OCI-LY1 (cell line): ENCODE results near the gene NBEAL1.
"Not testable (repeated sequence)": the region's sequence is repeated elsewhere in the genome, so short reads cannot be mapped to it uniquely, and the experiment has no call there.

Experiments used
- H2AFZ ChIP-seq: fragments of 200-600 bp; sonication (generic), shearing (Covaris generic); 2 replicates; pipeline ENCODE4 v1.6.0; 2014; ENCODE audit warnings: antibody characterized with exemption, mild to moderate bottlenecking, low read length
- H3F3A ChIP-seq: fragments of 200-600 bp; sonication (generic), shearing (Covaris generic); 2 replicates; pipeline ENCODE4 v1.6.0; 2014; ENCODE audit warnings: mild to moderate bottlenecking, antibody characterized with exemption, low read length, moderate library complexity; ENCODE audit not compliant: insufficient read depth
- H3K27ac ChIP-seq: fragments of 200-600 bp; sonication (generic); 2 replicates; pipeline ENCODE4 v1.5.1; 2014; ENCODE audit warnings: low read length, mixed run types, mild to moderate bottlenecking, low read depth; ENCODE audit not compliant: poor library complexity, severe bottlenecking
- H3K27me3 ChIP-seq: fragments of 200-600 bp; sonication (generic); 2 replicates; pipeline ENCODE4 v1.6.0; 2014; ENCODE audit warnings: antibody characterized with exemption, mild to moderate bottlenecking, low read length, moderate library complexity; ENCODE audit not compliant: insufficient read depth
- H3K36me3 ChIP-seq: fragments of 200-600 bp; sonication (generic); 2 replicates; pipeline ENCODE4 v1.6.1; 2014; ENCODE audit warnings: mild to moderate bottlenecking, antibody characterized with exemption, low read length, moderate library complexity, mixed read lengths; ENCODE audit not compliant: insufficient read depth
- H3K4me1 ChIP-seq: fragments of 200-600 bp; sonication (generic); 2 replicates; pipeline ENCODE4 v1.5.1; 2014; ENCODE audit warnings: mild to moderate bottlenecking, low read length, moderate library complexity; ENCODE audit not compliant: insufficient read depth, severe bottlenecking
- H3K4me2 ChIP-seq: fragments of 200-600 bp; sonication (generic), shearing (Covaris generic); 2 replicates; pipeline ENCODE4 v1.6.1; 2014; ENCODE audit warnings: low read length
- H3K4me3 ChIP-seq: fragments of 200-600 bp; sonication (generic); 2 replicates; pipeline ENCODE4 v1.5.1; 2014; ENCODE audit warnings: low read length, low read depth, mild to moderate bottlenecking, mixed read lengths; ENCODE audit not compliant: poor library complexity, severe bottlenecking
- H3K79me2 ChIP-seq: fragments of 200-600 bp; shearing (Covaris generic); 2 replicates; pipeline ENCODE4 v1.6.1; 2016; ENCODE audit warnings: mixed run types, low read length, mixed read lengths; ENCODE audit not compliant: insufficient read depth
- H3K9ac ChIP-seq: fragments of 200-600 bp; sonication (generic), shearing (Covaris generic); 2 replicates; pipeline ENCODE4 v1.6.1; 2014; ENCODE audit warnings: mild to moderate bottlenecking, low read length, mixed read lengths
- H3K9me2 ChIP-seq: fragments of 200-600 bp; sonication (generic), shearing (Covaris generic); 2 replicates; pipeline ENCODE4 v1.6.1; 2014; ENCODE audit warnings: low read depth, mild to moderate bottlenecking, low read length, mixed read lengths
- H3K9me3 ChIP-seq: fragments of 200-600 bp; shearing (Covaris generic); 2 replicates; pipeline ENCODE4 v1.6.1; 2014; ENCODE audit warnings: low read length, mixed read lengths
- H4K20me1 ChIP-seq: fragments of 200-600 bp; sonication (generic), shearing (Covaris generic); 2 replicates; pipeline ENCODE4 v1.6.0; 2016; ENCODE audit warnings: mild to moderate bottlenecking, low read length; ENCODE audit not compliant: insufficient read depth
- EZH2 ChIP-seq: fragments of 200-600 bp; sonication (generic), shearing (Covaris generic); IDR thresholded peaks from 2 replicates; pipeline ENCODE4 v1.8.0; 2017; ENCODE audit warnings: borderline replicate concordance, mixed run types, mild to moderate bottlenecking, antibody characterized with exemption, low read length, moderate library complexity, mixed read lengths
- TF ChIP-seq, protein P1 (sequence below): fragments of 200-600 bp; sonication (generic), shearing (Covaris generic); IDR thresholded peaks from 2 replicates; pipeline ENCODE4 v1.5.1; 2017; ENCODE audit warnings: mild to moderate bottlenecking, antibody characterized with exemption, low read length, moderate library complexity, mixed read lengths

The NBEAL1 gene

DNA sequence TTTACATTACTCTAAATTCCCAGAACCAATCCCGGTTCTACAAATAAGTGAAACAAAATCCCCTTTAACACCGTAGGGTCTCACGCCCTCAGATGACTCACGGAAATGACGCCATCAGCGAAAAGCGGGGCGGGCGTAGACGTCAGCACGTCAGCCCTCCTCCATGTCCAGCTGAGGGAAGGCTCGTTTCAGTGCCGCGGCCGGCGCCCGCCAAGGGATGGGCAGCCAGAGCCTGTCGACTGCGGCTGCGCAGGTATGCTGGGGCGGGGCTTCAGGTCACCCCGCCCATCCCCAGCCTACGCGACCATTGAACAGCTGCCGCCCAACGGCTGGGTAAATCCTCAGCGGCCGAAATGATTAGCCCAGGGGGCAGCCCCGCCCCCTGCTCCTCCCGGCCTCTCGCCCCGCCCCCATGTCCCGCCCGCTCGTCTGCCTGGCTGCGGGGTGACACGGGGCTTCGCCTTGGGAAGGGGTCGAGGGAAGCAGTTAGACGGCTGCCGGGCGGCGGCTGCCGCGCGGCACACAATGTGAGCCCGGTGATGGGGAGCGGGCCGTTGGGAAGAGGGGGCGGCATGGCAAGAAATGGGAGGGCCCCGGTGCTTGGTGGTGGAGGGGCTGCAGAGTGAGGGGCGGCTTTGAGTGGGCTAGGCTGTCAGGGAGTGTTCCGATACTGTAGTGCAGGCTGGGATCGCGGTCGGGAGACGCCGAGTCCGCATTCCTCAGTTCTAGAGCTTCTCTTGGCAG is at the start of gene NBEAL1:
NBEAL1 (plus strand) TSS at position 420 of the 744 bp plus-strand sequence. CDS start 1,510 bp downstream, outside the sequence.
- peak within 1 kb of the TSS; percentile 72 for H3K9ac ChIP-seq
- H3K9me3 ChIP-seq = no peaks in the 10 kb centered on the region
- peak within 1 kb of the TSS; percentile 69 for H3K4me3 ChIP-seq
- no peaks in the 10 kb centered on the region for H3K36me3 ChIP-seq
- peaks cover 45% of the 10 kb centered on the region for H3K4me1 ChIP-seq
- H3K79me2 ChIP-seq = no peaks in the 10 kb centered on the region
- H3K27me3 ChIP-seq = no peaks in the 10 kb centered on the region
- no peak within 1 kb of the TSS for H3K27ac ChIP-seq
- peak within 1 kb of the TSS; percentile 82 for H2AFZ ChIP-seq
- peak within 1 kb of the TSS; percentile 78 for H3K4me2 ChIP-seq
- no peak for TF ChIP-seq EZH2
- TF ChIP-seq, protein P1, sequence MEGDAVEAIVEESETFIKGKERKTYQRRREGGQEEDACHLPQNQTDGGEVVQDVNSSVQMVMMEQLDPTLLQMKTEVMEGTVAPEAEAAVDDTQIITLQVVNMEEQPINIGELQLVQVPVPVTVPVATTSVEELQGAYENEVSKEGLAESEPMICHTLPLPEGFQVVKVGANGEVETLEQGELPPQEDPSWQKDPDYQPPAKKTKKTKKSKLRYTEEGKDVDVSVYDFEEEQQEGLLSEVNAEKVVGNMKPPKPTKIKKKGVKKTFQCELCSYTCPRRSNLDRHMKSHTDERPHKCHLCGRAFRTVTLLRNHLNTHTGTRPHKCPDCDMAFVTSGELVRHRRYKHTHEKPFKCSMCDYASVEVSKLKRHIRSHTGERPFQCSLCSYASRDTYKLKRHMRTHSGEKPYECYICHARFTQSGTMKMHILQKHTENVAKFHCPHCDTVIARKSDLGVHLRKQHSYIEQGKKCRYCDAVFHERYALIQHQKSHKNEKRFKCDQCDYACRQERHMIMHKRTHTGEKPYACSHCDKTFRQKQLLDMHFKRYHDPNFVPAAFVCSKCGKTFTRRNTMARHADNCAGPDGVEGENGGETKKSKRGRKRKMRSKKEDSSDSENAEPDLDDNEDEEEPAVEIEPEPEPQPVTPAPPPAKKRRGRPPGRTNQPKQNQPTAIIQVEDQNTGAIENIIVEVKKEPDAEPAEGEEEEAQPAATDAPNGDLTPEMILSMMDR = no peak
- H3K9me2 ChIP-seq = no peaks in the 10 kb centered on the region
- H4K20me1 ChIP-seq = no peaks in the 10 kb centered on the region
- H3F3A ChIP-seq = no peaks in the 10 kb centered on the region

DNA sequence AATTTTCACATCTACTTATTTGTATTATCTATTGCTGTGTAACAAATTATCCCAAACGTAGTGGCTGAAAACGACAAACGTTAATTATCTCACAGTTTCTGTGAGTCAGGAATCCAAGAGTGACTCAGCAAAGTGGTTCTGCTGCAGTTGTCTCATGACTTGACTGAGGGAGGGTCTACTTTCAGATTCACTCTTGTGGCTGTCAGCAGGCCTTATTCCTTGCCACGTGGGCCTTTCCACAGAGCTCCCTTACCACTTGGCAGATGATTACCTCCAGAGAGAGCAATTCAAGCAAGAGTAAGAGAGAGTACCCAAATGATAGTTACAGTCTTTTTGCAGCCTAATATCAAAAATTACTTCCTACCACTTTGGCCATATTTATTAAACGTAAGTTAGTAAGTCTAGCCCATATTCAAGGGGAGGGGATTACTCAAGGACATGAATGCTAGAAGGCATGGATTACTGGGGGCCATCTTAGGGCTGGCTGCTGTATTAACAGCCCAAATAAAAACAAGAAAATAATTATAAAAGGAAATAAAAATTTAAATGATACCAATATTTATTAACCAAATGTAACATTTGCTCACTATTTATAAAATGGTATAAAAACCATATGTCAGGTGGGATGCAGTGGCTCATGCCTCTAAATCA is 48.7 kb upstream of the NBEAL1 start:
- no peak overlapping the region for H3K4me3 ChIP-seq
- no peaks in the 10 kb centered on the region for H4K20me1 ChIP-seq
- no peak overlapping the region for H2AFZ ChIP-seq
- H3K4me2 ChIP-seq = no peak overlapping the region
- TF ChIP-seq, protein P1 = no peak
- no peak for TF ChIP-seq EZH2
- no peaks in the 10 kb centered on the region; the same call in 1 of the 2 replicates for H3F3A ChIP-seq
- H3K79me2 ChIP-seq = no peaks in the 10 kb centered on the region
- H3K27me3 ChIP-seq = no peaks in the 10 kb centered on the region
- H3K27ac ChIP-seq = no peak overlapping the region
- no peaks in the 10 kb centered on the region for H3K9me2 ChIP-seq
- H3K9ac ChIP-seq = no peak overlapping the region
- no peaks in the 10 kb centered on the region for H3K4me1 ChIP-seq
- H3K9me3 ChIP-seq = no peaks in the 10 kb centered on the region
- H3K36me3 ChIP-seq = no peaks in the 10 kb centered on the region

DNA sequence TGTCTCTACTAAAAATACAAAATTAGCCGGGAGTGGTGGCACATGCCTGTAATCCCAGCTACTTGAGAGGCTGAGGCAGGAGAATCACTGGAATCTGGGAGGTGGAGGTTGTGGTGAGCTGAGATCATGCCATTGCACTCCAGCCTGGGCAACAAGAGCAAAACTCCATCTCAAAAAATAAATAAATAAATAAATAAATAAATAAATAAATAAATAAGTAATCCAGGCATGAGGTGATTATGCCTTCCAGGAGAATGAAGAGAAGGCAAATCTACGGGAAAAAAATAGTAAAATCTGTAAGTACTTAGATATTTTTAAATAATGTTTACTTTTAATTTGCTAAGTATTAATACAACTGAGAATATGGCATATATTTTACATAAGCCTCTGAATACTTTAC is 45.3 kb upstream of the NBEAL1 start:
- not testable (repeated sequence) for H2AFZ ChIP-seq, H3K9me2 ChIP-seq, H3K36me3 ChIP-seq, H3K4me2 ChIP-seq, H3K79me2 ChIP-seq, H3K9me3 ChIP-seq, H3K27ac ChIP-seq, H4K20me1 ChIP-seq, H3F3A ChIP-seq, H3K4me3 ChIP-seq, H3K4me1 ChIP-seq, H3K9ac ChIP-seq, H3K27me3 ChIP-seq
